HG03457 (cell line): Measurements from ENCODE around the gene STAMBPL1.
"Not testable (repeated sequence)": the region's sequence is repeated elsewhere in the genome, so short reads cannot be mapped to it uniquely, and the experiment has no call there.

ENCODE experiments used
- ATAC-seq: cut with Tn5 transposase; IDR thresholded peaks from one replicate; pipeline ENCODE4 v1.9.1; 2021; ENCODE audit warnings: moderate number of reproducible peaks; ENCODE audit not compliant: unreplicated experiment

The STAMBPL1 gene

GRCh38 chr10:88879534-88880281 is at the start of gene STAMBPL1:
TSS of gene STAMBPL1 (plus strand) at chr10:88880245. CDS start at chr10:88901709, 21,464 bp downstream.
- ATAC-seq, result peak; percentile 37

- ATAC-seq, result no peak
Measured at GRCh38 chr10:88830643-88831268, 49.3 kb upstream of the STAMBPL1 start.

- ATAC-seq, result no peak
Measured at GRCh38 chr10:88831709-88832108, 48.3 kb upstream of the STAMBPL1 start.

DNA sequence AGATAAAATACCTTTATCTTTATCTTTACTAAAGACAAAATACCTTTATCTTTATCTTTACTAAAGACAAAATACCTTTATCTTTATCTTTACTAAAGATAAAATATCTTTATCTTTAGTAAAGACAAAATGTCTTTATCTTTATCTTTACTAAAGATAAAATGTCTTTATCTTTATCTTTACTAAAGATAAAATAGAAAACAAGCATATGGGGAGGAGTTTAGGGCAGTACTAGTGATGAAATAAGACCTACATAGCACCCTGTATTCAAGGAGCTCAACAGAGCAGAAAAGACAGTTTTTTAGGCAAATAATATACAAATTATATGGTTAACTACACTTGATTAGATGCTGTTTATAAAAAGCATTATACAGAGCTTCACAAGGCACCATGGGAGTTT is 47.7 kb upstream of the STAMBPL1 start:
- no peak for ATAC-seq

DNA sequence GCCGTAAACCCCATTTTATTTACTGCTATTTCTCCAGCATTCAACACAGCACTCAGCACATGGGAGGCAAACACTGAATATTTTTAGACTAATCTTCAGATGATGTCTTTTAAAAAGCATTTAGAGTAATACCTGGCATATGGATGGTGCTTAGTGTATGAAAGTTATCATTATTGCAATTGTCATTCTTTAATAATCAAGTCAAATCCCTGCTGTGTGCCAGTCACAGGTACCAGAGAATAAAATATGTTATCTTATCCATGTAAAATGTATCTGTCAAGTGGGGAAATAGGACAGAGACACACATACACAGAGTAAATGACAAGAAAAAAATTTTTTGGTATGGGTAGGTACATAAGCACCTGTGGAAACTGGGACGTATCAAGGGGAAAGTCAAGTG is 46.9 kb upstream of the STAMBPL1 start:
- no peak for ATAC-seq

GRCh38 chr10:88833723-88834122 is 46.3 kb upstream of the STAMBPL1 start:
- ATAC-seq, result no peak

DNA sequence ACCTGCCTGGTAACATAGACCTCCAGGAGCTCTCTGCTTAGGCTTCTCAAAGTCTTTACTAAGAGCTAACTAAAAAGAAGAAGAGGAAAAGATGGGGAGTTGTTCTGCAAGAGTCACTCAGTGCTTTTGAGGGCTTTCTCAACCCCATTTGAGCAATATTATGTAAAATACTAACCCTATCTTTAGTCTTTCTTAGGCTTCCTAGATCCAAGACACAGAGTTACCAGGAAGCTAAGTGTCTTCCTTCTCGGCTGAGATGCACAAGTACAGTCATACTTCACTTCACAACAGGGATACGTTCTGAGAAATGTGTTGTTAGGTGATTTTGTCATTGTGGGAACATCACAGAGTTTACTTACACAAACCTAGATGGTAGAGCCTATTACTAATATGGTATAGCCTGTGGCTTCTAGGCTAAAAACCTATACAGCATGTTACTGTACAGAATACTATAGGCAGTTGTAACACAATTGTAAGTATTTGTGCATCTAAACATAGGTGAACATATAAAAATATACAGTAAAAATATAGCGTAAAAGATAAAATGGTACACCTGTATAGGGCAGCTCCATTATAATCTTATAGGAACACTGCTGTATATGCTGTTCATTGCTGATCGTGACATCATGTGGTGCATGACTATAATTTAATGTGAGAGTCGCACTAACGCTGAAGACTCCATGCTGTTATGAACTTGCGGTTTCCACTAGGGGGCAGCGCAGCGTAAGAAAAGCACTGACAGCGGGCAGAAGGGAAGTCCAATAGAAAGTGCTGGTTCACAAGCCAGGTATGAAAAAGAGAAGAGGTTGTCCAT is 44.7 kb upstream of the STAMBPL1 start:
- ATAC-seq, result peak; percentile 55

DNA sequence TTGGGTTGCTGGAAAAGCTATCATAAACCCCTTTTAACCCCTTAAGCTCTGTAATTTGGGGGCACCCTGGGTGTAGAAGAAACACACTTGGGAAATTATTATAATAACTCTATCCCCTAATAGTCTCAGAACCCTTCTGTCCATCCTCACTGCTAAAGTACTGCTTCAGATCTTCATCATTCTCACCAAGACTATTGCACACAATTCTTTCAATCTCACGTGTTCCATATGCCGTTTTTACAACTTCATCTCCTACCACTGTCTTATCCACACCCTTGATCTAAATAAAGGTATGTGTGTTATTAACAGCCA is 44.2 kb upstream of the STAMBPL1 start:
- no peak for ATAC-seq

GRCh38 chr10:88837632-88838031 is 42.4 kb upstream of the STAMBPL1 start:
- ATAC-seq, result not testable (repeated sequence)

GRCh38 chr10:88838766-88839350 is 41.2 kb upstream of the STAMBPL1 start:
- no peak for ATAC-seq

DNA sequence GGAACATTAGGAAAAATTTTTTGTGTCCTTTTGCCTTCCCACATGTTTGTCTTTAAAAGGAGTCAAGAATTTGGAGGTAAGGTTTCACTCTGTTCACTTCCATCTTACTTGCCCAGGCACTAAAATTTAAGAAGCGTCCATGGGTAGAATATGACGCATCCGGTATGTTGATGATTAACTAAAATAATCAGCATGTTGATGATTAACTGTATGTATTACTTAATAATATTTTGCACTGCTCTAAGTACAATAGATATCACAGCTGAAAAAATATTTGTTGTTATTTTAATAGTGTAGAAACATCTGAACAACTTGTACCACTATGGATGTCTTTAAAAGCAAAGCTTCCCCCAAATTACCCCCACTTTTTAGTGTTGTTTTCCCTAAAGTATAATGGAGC is 39.9 kb upstream of the STAMBPL1 start:
- no peak for ATAC-seq

DNA sequence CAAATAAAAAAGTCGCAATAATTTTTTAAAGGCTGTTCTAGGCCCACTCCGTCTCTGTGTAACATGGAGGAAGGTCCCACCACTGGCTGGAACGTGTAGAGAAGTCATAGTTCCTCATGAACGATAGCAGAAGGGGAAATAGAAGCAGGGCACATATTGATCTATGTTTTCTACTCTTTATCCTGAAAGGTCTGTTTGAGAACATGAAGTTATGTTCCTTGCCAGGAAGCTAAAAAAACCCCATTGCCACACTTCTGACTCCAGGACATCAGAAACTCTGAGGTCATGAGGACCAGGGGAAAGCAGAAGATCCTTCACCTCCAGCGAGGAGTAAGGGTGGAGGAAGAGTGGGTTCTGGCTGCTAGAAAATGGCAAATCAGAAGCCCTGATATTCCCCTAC is 39.2 kb upstream of the STAMBPL1 start:
- ATAC-seq, result no peak

GRCh38 chr10:88841316-88842111 is 38.5 kb upstream of the STAMBPL1 start:
- no peak for ATAC-seq

- no peak for ATAC-seq
Measured at GRCh38 chr10:88843171-88843570, 36.9 kb upstream of the STAMBPL1 start.

DNA sequence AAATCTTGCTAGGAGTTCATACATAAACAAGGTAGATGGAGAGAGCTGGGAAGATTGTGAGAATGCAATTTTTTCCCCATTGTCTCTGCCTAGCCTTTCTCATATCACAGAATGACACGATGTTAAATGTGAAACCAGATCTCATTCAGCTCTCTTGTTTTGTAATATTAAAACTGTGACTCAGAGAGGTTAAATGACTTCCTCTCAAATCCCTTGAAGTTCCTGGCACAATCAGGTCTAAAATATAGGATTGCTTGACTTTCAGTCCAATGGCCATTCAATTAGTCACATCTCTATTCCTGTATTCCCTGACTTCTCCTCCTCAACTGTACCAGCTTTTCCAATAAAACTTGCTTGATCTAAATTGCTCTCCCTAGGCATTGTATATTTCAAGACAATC is 31.5 kb upstream of the STAMBPL1 start:
- ATAC-seq, result no peak

- no peak for ATAC-seq
Measured at GRCh38 chr10:88849234-88849633, 30.8 kb upstream of the STAMBPL1 start.

GRCh38 chr10:88850712-88851111 is 29.3 kb upstream of the STAMBPL1 start:
- no peak for ATAC-seq

GRCh38 chr10:88851706-88852105 is 28.3 kb upstream of the STAMBPL1 start, which contains the start of gene ANKRD22:
TSS of gene ANKRD22 (minus strand) at chr10:88851844. CDS start at chr10:88851607, 237 bp downstream.
- no peak for ATAC-seq

DNA sequence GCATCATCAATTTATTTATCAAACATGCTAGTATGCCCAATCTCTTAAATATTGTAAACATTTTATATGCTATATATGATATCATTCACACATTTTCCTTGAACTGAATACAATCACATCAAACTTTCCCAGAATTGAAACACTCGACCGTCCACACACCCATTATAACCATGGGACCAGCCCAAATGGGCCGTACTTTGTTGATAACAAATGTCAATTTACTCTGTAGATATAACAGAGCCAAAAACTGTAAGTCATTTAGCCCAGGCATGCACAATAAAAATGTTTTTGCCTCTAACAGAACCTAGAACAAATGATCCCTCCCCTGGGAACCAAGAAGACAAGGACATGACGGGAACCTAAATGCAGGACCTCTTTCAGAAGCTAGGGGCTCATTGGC is 27.7 kb upstream of the STAMBPL1 start:
- no peak for ATAC-seq

GRCh38 chr10:88853155-88853881 is 26.7 kb upstream of the STAMBPL1 start:
- no peak for ATAC-seq
